ENCODE data around the gene TSHZ1.

The TSHZ1 gene

DNA sequence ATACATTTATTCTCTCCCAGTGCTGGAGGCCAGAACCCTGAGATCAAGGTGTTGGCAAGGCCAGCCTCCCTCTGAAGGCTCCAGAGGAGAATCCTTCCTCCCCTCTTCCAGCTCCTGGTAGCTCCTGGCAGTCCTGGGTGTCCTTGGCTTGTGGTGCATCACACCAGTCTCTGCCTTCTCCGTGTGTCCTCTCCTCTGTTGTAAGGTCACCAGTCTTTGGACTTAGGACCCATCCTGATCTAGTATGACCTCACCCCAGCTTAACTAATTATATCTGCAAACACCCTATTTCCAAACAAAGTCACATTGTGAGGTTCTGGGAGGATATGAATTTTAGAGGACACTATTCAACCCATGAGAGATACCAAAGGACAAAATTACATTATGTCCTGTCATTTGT, 31.1 kb downstream of the TSHZ1 start:
- DNase-seq, result no peak
- Mint-ChIP-seq H3K4me1 (ENCODE audit: low read depth in 2 of 2) (peaks cover 42 to 57% of the 10 kb centered on the region in 2 donors), H3K9me3 (no peaks in the 10 kb centered on the region), H3K4me3 (no peak overlapping the region), H3K27ac (peak overlapping the region; percentile 49 to 72), H3K27me3 (no peaks in the 10 kb centered on the region), H3K36me3 (ENCODE audit: insufficient read depth) (peaks cover 15% of the 10 kb centered on the region)
- ATAC-seq (replicated peaks), result no peak

DNA sequence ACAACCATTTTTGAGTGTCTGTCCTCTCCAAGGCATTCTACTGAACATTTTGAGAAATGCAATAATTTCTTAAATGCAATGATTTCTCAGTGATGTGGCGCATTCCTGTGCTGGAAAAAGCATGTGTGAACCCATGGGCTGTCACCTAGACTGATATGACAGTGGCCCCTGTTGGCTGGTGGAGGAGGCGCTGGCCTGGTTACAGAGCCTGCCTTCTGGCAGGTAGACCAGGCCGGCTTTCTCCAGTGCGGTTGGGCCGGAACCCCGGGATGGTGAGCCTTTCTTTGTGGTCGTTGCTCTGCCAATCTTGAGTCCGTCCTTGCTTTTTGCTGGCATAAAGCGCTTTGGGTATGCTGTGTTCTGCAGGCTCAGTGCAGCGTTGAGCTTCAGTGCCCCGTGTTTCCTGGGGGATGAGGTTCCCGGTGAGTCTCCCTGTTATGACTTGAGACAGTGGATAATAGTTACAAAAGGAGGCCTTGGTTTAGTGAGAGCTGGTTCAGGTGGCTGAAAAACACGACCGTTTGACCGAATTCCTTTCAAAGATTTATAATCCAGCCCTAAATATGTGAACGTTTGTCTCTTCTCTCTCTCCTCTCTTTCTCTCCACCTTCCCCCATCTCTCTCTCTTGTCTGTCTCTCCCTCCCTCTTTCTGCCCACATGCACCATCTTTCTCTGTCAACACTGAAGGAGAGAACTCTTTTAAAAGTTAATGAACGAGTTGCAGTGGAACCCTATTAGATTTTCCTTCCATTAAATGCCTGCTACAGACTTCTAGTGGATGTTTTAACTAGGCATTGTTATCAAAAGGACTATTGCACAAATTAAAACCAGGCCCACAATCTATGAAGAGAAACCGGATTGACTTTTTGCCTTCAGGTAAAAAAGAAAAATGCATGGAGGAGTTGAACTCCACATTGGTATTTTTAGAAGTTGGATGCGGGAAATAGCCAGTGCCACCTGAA, 34.0 kb downstream of the TSHZ1 start:
- DNase-seq, result no peak
- Mint-ChIP-seq H3K36me3 (ENCODE audit: insufficient read depth) (peaks cover 8% of the 10 kb centered on the region), H3K9me3 (no peaks in the 10 kb centered on the region), H3K4me3 (no peak overlapping the region), H3K4me1 (ENCODE audit: low read depth in 2 of 2) (peaks cover 52 to 71% of the 10 kb centered on the region in 2 donors), H3K27ac (peak overlapping the region; percentile 77 to 95), H3K27me3 (no peaks in the 10 kb centered on the region)
- ATAC-seq (replicated peaks), result no peak

GRCh38 chr18:75246721-75247610, 36.4 kb downstream of the TSHZ1 start:
- peak overlapping the region; percentile 83 to 89 for H3K4me3 Mint-ChIP-seq
- ATAC-seq (replicated peaks) (peak; percentile 11), DNase-seq (no peak)
- no peaks in the 10 kb centered on the region for H3K27me3 Mint-ChIP-seq
- peaks cover 54 to 74% of the 10 kb centered on the region in 2 donors for H3K4me1 Mint-ChIP-seq (ENCODE audit: low read depth in 2 of 2)
- H3K27ac Mint-ChIP-seq, result peak overlapping the region; percentile 77 to 95
- peaks cover 7% of the 10 kb centered on the region for H3K36me3 Mint-ChIP-seq (ENCODE audit: insufficient read depth)
- H3K9me3 Mint-ChIP-seq, result peaks cover 0 to 3% of the 10 kb centered on the region in 2 donors

DNA sequence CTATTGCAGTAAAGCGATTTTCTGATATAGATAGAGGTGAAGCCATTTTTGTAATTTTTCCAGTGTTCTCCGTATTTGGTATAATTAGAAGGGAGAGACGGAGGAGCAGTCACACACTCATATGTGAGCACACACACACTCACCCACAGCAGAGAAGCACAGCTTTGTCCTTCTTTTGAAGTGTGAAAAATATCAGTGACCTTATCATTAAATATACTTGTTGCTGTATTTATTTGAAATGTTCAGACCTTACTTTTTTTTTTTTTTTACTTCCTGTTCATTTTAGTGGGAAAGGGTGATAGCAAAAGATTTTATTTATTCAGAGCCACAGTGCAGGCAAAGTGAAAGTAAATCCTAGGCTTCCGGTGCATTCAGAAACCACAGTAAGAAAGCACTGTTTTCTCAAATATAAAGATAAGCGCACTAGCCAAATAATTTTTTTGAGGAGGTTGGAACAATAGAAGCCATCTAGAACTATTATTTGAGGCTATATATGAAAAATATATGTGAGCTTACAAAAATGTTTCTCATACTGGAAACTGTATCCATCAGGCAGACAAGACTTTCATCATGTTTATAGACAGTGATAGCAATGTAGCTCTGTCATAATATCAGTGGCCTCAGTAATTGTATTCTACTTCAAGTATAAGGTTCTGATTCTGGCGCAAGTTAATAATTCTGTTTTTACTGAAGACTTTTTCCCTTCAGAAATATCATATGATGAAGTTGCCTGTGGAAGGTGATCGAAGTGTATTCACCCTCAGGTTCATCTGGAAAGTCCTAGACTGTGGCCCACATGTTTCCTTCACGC, 37.2 kb downstream of the TSHZ1 start:
- no peaks in the 10 kb centered on the region for H3K27me3 Mint-ChIP-seq
- DNase-seq (no peak), ATAC-seq (replicated peaks) (peak; percentile 52)
- H3K36me3 Mint-ChIP-seq (ENCODE audit: insufficient read depth), result peaks cover 7% of the 10 kb centered on the region
- H3K9me3 Mint-ChIP-seq, result peaks cover 0 to 3% of the 10 kb centered on the region in 2 donors
- H3K4me3 Mint-ChIP-seq, result peak overlapping the region; percentile 83 to 89
- H3K4me1 Mint-ChIP-seq (ENCODE audit: low read depth in 2 of 2), result peaks cover 49 to 69% of the 10 kb centered on the region in 2 donors
- H3K27ac Mint-ChIP-seq, result peak overlapping the region; percentile 77 to 95

GRCh38 chr18:75248426-75249174, 38.0 kb downstream of the TSHZ1 start:
- H3K4me1 Mint-ChIP-seq (ENCODE audit: low read depth in 2 of 2), result peaks cover 50 to 72% of the 10 kb centered on the region in 2 donors
- DNase-seq (no peak), ATAC-seq (replicated peaks) (no peak)
- peaks cover 7% of the 10 kb centered on the region for H3K36me3 Mint-ChIP-seq (ENCODE audit: insufficient read depth)
- H3K9me3 Mint-ChIP-seq, result peaks cover 0 to 3% of the 10 kb centered on the region in 2 donors
- peak overlapping the region; percentile 26 to 95 for H3K27ac Mint-ChIP-seq
- peak overlapping the region; percentile 83 to 89 for H3K4me3 Mint-ChIP-seq
- no peaks in the 10 kb centered on the region for H3K27me3 Mint-ChIP-seq

DNA sequence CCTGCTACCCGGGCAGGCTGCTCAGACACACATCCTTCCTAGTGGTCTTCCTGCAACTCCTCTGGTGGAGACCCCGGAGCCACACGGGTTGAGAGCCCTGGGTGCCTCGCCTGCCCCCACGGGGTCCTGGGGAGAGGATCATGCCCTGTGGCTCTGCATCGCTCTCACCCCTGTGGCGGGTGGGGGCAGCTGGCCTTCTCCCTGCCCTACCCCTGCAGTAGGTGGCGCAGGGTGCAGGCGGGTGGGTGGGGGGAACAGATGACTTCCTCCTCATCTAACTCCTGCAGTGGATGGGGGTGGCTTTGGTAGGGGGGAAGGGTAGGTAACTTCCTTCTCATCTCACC, 38.5 kb downstream of the TSHZ1 start:
- Mint-ChIP-seq H3K4me3 (no peak overlapping the region), H3K9me3 (peaks cover 0 to 3% of the 10 kb centered on the region in 2 donors), H3K36me3 (ENCODE audit: insufficient read depth) (peaks cover 7% of the 10 kb centered on the region), H3K4me1 (ENCODE audit: low read depth in 2 of 2) (peaks cover 50 to 75% of the 10 kb centered on the region in 2 donors), H3K27me3 (no peaks in the 10 kb centered on the region), H3K27ac (no peak overlapping the region)
- DNase-seq (no peak), ATAC-seq (replicated peaks) (no peak)

- H3K9me3 Mint-ChIP-seq, result peaks cover 0 to 3% of the 10 kb centered on the region in 2 donors
- H3K27ac Mint-ChIP-seq, result peak overlapping the region; percentile 82 to 93
- peaks cover 4% of the 10 kb centered on the region for H3K36me3 Mint-ChIP-seq (ENCODE audit: insufficient read depth)
- no peaks in the 10 kb centered on the region for H3K27me3 Mint-ChIP-seq
- peaks cover 47 to 73% of the 10 kb centered on the region in 2 donors for H3K4me1 Mint-ChIP-seq (ENCODE audit: low read depth in 2 of 2)
- ATAC-seq (replicated peaks), result peak; percentile 20
- DNase-seq, result no peak
- H3K4me3 Mint-ChIP-seq, result peak overlapping the region in 1 of 2 donors; percentile 54
These were observed 39.3 kb downstream of the TSHZ1 start for GRCh38 chr18:75249672-75250470.

GRCh38 chr18:75250471-75250821, 39.8 kb downstream of the TSHZ1 start:
- peak overlapping the region in 1 of 2 donors; percentile 82 for H3K27ac Mint-ChIP-seq
- peaks cover 4% of the 10 kb centered on the region for H3K36me3 Mint-ChIP-seq (ENCODE audit: insufficient read depth)
- H3K9me3 Mint-ChIP-seq, result peaks cover 0 to 3% of the 10 kb centered on the region in 2 donors
- H3K4me3 Mint-ChIP-seq, result no peak overlapping the region
- no peak for DNase-seq
- ATAC-seq (replicated peaks), result no peak
- H3K4me1 Mint-ChIP-seq (ENCODE audit: low read depth in 2 of 2), result peaks cover 50 to 73% of the 10 kb centered on the region in 2 donors
- no peaks in the 10 kb centered on the region for H3K27me3 Mint-ChIP-seq

DNA sequence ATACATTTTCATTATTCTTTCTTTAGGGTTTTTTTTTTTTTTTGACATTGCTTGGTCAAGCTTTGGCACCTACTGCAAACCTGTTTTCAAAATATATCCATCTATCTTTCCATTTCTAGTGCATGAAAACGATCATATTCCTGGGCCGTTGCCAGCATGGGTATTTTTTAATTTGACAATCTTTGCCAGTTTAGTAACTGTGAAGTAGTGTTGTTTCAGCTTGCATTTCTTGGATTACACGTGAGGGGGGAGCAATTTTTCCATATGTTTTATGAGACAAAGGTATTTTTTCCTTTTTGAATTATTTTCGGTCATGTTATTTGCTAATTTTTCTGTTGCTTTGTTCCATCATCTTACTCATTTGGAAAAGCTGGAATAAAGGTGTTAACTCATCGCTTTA, 40.9 kb downstream of the TSHZ1 start:
- no peaks in the 10 kb centered on the region for H3K27me3 Mint-ChIP-seq
- no peak for ATAC-seq (replicated peaks)
- H3K4me1 Mint-ChIP-seq (ENCODE audit: low read depth in 2 of 2), result peaks cover 41 to 70% of the 10 kb centered on the region in 2 donors
- no peak for DNase-seq
- H3K27ac Mint-ChIP-seq, result peak overlapping the region in 1 of 2 donors; percentile 83
- H3K9me3 Mint-ChIP-seq, result peaks cover 0 to 3% of the 10 kb centered on the region in 2 donors
- H3K36me3 Mint-ChIP-seq (ENCODE audit: insufficient read depth), result peaks cover 4% of the 10 kb centered on the region
- no peak overlapping the region for H3K4me3 Mint-ChIP-seq

DNA sequence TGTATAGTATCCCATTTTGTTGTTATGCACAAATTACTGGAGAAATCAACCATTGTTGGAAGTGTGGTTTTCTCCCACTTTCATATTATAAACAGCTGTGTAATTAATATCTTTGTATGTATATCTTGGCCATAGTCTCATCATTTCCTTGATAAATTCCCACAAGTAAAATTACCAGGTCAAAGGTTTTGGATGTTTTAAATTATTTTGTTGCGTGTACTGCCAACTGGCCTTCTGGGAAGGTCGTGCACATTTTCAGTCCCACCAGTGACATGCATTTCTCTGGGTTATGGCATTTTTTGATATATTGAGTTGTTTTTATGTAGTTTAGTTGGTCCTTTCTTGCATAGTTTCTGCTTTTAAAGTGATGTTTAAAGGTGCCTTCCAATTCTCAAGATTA, 41.5 kb downstream of the TSHZ1 start:
- Mint-ChIP-seq H3K27me3 (no peaks in the 10 kb centered on the region), H3K9me3 (peaks cover 0 to 3% of the 10 kb centered on the region in 2 donors), H3K36me3 (ENCODE audit: insufficient read depth) (peaks cover 4% of the 10 kb centered on the region), H3K4me1 (ENCODE audit: low read depth in 2 of 2) (peaks cover 34 to 64% of the 10 kb centered on the region in 2 donors), H3K27ac (peak overlapping the region in 1 of 2 donors; percentile 83), H3K4me3 (no peak overlapping the region)
- no peak for DNase-seq
- no peak for ATAC-seq (replicated peaks)

DNA sequence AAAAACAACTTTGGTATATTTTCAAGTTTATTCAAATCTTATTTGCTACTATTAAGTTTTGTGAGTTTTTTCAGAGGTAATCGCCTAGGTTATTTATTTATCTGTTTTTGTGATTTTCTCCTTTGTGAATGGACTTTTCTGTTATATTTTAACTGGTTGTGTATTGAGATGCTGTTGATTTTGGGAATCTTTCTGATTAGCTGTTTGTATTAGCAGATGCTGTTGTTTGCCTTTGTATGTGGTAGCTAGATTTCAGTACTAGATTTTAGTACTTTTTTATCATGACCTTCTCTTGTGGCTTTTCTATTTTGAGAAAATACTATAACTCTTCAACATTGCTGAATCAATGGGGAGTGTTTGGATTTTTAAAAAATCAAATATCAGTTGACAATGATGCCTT, 42.4 kb downstream of the TSHZ1 start:
- ATAC-seq (replicated peaks), result no peak
- Mint-ChIP-seq H3K27ac (peak overlapping the region; percentile 46 to 78), H3K27me3 (no peaks in the 10 kb centered on the region), H3K4me3 (no peak overlapping the region), H3K9me3 (peaks cover 0 to 3% of the 10 kb centered on the region in 2 donors), H3K4me1 (ENCODE audit: low read depth in 2 of 2) (peaks cover 31 to 60% of the 10 kb centered on the region in 2 donors), H3K36me3 (ENCODE audit: insufficient read depth) (peaks cover 5% of the 10 kb centered on the region)
- no peak for DNase-seq

GRCh38 chr18:75253784-75254183, 43.2 kb downstream of the TSHZ1 start:
- Mint-ChIP-seq H3K9me3 (peaks cover 0 to 3% of the 10 kb centered on the region in 2 donors), H3K27ac (peak overlapping the region in 1 of 2 donors; percentile 78), H3K36me3 (ENCODE audit: insufficient read depth) (peaks cover 7% of the 10 kb centered on the region), H3K27me3 (no peaks in the 10 kb centered on the region), H3K4me3 (no peak overlapping the region), H3K4me1 (ENCODE audit: low read depth in 2 of 2) (peaks cover 27 to 55% of the 10 kb centered on the region in 2 donors)
- ATAC-seq (replicated peaks) (no peak), DNase-seq (no peak)
